LNCAP (cell line): ENCODE results near the gene SYCE1L.

Experiments
- CTCF ChIP-seq: fragments of 450-650 bp; IDR thresholded peaks from 2 replicates; pipeline ENCODE4 v1.5.1; 2017; ENCODE audit warnings: mild to moderate bottlenecking

Gene SYCE1L

GRCh38 chr16:77223184-77223583 is 24.0 kb downstream of the SYCE1L start:
- TF ChIP-seq CTCF: peak; percentile 48; the same call in 1 of the 2 replicates

- no peak for TF ChIP-seq CTCF
These were observed 26.0 kb downstream of the SYCE1L start for GRCh38 chr16:77225182-77225581.

GRCh38 chr16:77227745-77228144 is 28.5 kb downstream of the SYCE1L start:
- TF ChIP-seq CTCF: no peak

- no peak for TF ChIP-seq CTCF
These were observed 31.8 kb downstream of the SYCE1L start for GRCh38 chr16:77231047-77231446.

- TF ChIP-seq CTCF: no peak
These were observed 34.8 kb downstream of the SYCE1L start for GRCh38 chr16:77233799-77234519.

- TF ChIP-seq CTCF: no peak
These were observed 35.4 kb downstream of the SYCE1L start for GRCh38 chr16:77234611-77235010.

GRCh38 chr16:77236063-77236511 is 36.9 kb downstream of the SYCE1L start:
- peak; percentile 98 for TF ChIP-seq CTCF

GRCh38 chr16:77238593-77238992 is 39.4 kb downstream of the SYCE1L start:
- no peak for TF ChIP-seq CTCF
